Activated CD4-positive, alpha-beta T cell treated with anti-CD3 and anti-CD28 coated beads, Interleukin-2, amount 50 U/mL, for 1 hour (primary cell): ENCODE results near the gene ESPL1.
"Not testable (repeated sequence)": the region's sequence is repeated elsewhere in the genome, so short reads cannot be mapped to it uniquely, and the experiment has no call there.

Experiments
- DNase-seq: peaks from one replicate; pipeline ENCODE4 v3.0.0-alpha.2; 2020

ESPL1 gene

DNA sequence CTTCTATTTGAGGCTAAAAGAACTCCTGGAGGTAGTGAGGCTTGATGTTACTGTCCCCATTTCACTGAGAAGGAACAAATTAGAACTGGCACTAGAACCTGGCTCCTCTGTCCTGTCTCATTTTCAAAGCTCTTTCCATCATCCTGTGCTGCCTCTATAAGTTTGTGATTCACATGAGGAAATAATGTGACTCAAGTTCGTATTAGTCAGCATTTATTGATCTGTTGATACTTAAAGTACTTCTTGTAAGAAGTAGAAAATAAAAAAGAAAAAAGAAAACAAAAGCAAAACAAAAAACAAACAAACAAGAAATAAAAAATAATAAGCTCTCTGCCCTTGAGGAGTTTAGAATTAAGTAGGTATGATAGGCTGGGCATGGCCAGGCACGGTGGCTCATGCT lies 2.3 kb upstream of the ESPL1 start:
- no peak for DNase-seq

DNA sequence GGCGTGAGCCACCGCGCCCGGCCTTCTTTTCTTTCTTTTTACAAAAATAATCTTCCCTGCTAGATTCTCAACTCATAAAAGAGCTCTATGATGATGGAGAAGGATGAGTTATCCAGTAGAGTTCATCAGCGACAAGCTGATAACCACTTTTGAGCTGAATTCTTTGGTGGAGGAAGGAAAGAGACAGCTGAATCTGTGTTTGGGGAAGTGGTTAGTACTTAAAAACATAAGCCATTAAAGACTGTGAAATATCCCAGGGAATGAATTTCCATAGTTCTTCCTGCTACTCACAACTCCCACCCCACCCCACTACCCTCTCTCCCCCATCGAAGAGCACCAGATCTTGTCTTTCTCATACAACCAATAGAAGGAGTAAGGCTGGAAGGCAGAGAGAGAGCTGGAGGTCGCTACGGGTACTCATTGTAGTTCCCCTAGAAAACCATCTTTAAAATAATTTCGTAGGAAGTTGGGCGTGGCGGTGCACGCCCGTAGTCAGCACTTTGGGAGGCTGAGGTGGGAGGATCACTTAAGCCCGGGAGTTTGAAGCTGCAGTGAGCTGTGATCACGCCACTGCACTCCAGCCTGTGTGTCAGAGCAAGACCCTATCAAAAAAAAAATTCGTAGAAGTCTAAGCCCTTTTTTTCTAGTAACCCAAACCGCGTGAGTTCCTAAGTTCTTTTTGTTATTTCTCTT lies 647 bp upstream of the ESPL1 start:
- no peak for DNase-seq

DNA sequence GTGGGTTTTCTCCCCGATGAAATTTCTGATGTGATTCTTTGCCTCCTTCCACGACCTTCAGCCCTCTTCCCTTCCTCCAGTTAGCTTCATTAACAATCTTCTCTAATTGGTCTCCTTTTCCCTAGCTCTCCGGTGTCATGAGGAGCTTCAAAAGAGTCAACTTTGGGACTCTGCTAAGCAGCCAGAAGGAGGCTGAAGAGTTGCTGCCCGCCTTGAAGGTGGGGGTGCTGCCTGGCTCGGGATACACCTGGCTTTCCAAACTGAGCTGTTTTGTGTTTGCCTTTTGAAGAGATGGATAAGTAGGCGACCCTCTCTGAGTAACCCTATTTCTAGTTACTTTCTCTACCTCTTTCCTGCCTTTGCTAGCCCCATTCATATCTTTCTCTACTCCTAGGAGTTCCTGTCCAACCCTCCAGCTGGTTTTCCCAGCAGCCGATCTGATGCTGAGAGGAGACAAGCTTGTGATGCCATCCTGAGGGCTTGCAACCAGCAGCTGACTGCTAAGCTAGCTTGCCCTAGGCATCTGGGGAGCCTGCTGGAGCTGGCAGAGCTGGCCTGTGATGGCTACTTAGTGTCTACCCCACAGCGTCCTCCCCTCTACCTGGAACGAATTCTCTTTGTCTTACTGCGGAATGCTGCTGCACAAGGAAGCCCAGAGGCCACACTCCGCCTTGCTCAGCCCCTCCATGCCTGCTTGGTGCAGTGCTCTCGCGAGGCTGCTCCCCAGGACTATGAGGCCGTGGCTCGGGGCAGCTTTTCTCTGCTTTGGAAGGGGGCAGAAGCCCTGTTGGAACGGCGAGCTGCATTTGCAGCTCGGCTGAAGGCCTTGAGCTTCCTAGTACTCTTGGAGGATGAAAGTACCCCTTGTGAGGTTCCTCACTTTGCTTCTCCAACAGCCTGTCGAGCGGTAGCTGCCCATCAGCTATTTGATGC lies 797 bp downstream of the ESPL1 start:
- no peak for DNase-seq

DNA sequence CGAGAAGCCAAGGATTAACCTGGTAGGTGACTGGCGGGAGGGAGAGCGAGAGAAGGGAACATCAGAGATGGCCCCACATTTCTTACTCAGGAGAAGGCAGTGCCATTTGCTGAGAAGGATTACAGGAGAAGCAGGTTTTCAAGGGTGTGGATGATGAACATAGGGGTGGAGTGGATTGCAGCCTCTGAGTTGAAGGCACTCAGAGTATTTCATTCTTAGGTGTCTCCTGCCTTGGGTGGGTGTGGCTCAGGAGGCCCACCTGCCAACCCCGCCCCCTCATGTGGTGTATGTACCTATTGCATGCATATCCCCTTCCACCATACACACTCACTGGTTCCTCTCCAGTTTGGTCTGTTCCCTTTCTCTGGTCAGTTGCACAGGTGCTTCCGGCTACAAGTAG lies 6.3 kb downstream of the ESPL1 start:
- DNase-seq: no peak

DNA sequence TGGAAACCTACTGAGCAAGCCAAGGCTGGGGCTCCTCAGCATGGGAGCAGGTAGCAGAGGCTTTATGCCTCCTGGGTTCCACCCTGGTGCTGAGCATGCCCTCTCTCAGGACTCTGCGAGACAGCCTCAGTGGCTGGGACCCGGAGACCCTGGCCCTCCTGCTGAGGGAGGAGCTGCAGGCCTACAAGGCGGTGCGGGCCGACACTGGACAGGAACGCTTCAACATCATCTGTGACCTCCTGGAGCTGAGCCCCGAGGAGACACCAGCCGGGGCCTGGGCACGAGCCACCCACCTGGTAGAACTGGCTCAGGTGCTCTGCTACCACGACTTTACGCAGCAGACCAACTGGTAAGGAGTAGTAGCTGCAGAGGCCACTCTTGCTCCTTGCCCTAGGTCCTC lies 8.4 kb downstream of the ESPL1 start:
- no peak for DNase-seq

DNA sequence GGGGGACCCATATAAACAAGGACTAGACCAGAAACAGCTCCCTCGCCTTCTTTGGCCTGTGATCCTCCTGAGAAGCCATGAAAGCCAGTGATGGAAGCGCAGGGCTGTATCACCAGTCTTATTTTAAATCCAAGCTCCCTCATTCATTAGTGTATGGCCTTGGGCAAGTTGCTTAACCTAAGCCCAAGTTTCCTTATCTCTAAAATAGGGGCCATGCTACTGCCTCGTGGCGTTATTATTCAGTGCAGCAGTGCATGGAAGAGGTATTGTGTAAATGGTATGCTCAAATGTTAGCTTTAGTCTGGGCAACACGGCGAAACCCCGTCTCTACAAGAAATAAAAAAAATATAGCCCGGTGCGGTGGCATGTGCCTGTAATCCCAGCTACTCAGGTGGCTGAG lies 9.9 kb downstream of the ESPL1 start:
- DNase-seq: no peak

DNA sequence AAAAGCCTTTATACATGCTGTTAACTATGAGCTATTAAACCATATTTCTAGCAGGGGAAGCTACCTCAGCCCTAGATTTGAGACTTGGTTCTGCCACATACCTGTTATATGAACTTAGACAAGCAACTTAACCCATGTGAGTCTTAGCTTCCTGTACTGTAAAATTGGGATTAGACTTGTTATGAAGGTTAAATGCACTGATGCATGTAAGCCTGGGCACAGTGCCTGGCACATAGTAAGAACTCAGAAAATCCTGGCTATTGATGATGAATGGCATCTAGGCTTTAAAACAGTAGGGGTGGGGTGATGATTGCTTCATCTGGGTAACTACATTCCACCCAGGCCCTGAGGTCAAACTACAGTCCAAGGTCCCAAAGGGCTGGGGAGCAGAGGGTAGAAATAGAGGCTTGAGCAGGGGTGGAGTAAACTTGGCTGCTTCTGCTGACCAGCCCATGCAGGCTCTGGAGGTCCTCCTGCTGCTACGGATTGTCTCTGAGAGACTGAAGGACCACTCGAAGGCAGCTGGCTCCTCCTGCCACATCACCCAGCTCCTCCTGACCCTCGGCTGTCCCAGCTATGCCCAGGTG lies 11.3 kb downstream of the ESPL1 start:
- no peak for DNase-seq

DNA sequence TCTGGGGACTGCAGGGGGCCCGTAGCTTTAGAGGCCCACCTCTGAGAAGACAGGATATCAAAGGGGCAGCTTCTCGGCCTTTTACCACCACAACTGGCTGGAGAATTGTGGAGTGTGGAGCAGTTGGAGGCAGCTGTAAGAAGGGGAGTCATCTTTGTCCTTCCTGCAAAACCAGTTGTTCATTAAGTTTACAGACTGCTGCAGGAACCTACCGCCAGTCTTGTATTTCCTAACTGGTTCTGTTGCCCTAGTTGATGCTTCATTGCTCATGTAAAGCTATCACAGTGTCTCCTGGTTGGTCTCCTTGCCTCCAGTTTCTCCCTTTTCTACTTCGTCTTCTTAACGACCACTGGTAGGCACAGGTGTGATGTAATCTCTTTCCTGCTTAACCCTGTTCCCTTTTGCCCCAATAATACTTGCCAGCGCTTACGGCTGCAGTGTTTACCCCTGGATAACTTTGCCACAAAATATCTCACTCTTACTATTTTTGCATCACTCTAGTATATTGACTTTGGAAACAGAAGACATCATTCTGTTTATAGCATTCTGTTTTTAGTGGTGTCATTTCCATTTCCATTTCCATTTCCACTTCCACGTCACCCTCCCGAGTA lies 11.9 kb downstream of the ESPL1 start:
- DNase-seq: no peak

DNA sequence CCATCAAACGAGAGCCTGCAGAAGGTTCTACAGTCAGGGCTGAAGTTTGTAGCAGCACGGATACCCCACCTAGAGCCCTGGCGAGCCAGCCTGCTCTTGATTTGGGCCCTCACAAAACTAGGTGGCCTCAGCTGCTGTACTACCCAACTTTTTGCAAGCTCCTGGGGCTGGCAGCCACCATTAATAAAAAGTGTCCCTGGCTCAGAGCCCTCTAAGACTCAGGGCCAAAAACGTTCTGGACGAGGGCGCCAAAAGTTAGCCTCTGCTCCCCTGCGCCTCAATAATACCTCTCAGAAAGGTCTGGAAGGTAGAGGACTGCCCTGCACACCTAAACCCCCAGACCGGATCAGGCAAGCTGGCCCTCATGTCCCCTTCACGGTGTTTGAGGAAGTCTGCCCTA lies 18.3 kb downstream of the ESPL1 start:
- no peak for DNase-seq

DNA sequence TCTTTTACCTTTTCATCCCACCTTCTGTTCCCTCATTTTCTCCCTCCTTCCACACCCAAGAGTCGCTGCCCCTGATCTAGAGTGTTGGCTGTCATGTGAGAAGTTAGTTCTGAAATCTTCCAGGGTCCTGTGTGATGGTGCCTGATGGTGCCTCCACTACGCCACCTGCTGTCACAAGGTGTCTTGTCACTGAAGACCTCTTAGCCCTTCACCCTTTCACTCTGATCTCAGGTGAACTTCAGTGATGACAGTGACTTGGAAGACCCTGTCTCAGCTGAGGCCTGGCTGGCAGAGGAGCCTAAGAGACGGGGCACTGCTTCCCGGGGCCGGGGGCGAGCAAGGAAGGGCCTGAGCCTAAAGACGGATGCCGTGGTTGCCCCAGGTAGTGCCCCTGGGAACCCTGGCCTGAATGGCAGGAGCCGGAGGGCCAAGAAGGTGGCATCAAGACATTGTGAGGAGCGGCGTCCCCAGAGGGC lies 19.7 kb downstream of the ESPL1 start:
- peak; percentile 72 for DNase-seq

DNA sequence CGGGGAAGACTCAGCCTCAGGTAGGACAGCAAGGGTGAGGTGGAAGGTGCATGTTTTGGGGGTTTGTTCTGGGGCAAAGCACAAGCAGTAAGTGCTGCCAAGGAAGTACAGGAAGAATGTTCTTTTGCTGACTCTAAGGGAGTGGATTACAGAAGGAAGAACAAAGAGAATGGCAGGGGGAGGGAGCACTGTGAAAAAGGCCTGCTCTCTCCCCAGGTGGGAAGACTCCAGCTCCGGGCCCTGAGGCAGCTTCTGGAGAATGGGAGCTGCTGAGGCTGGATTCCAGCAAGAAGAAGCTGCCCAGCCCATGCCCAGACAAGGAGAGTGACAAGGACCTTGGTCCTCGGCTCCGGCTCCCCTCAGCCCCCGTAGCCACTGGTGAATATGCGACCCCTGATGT lies 20.2 kb downstream of the ESPL1 start:
- no peak for DNase-seq

DNA sequence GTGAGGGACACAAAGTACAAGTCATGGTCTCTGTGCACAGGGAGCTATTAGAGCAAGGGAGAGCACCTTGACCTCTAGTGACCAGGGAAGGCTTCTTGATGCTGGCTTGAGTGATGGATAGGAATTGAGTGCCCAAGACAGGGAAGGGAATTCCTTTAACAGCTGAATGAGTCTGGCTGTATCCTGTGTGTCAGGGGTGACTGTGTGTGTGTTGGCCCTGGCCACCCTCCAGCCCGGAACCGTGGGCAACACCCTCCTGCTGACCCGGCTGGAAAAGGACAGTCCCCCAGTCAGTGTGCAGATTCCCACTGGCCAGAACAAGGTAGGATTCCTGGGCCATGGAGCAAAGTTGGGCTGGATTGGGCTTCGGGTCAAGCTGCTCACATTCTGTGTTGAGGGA lies 21.8 kb downstream of the ESPL1 start:
- DNase-seq: no peak

DNA sequence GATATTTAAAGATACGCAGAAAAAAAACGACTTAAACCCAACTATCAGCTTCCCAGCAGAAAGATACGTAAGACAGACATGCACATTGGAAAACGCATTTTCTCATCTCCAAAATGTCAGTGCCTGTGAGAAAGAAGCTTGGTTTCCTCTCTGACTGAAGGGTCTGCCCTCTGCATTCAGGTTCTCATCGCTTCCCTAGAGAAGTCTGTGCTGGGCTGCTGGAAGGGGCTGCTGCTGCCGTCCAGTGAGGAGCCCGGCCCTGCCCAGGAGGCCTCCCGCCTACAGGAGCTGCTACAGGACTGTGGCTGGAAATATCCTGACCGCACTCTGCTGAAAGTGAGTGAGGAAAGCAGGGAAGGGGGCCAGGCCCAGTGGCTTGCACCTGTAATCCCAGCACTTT lies 22.6 kb downstream of the ESPL1 start:
- no peak for DNase-seq

DNA sequence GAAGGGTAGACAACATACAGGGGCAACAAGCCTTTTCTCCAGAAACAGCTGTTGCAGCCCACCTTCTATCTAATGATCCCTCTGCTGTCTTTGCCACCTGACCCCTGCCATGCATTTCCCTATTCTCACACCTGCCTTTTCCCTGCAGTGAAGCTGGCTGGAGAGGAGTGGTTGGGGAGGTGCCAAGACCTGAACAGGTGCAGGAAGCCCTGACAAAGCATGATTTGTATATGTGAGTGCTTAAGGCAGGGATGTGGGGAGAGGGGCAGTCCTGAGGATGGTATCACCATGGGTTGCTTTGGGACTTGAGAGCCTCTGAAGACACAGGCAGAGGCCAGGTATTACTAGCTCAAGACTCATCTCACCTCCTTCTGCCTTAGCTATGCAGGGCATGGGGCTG lies 24.3 kb downstream of the ESPL1 start:
- DNase-seq: no peak

DNA sequence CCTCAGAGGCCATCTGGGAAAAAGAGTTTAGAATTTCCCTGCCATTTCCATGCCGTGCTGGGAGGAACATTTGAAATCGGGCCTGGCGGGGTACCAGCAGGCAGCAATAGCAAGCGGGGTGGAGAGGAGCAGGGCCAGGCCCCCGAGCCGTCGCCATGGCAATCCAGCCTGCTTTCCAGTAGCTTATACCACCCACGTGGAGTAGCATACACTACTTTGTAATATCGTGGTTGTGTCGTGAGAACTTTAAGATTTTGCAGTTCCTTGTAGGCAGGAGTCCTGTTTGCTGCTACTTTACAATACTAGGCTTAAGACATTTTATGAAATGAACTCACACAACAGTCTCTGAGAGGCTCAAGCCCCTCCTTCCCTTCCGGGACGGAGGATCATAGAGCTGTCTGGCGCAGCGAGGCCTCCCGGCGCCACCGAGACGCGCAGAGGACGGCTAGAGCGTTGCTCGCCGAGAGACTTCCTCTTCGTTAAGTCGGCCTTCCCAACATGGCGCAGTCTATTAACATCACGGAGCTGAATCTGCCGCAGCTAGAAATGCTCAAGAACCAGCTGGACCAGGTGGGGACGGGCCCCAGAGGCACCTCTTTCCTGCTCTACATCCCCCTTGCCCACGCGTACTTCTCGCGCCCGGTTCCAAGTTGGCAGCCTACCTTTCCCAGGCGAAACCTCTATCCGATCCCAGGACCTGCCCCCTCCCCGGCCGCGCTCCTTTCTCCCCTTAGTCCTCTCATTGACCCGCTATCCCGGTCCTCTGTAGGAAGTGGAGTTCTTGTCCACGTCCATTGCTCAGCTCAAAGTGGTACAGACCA lies 27.2 kb downstream of the ESPL1 start, which contains the start of gene PFDN5:
PFDN5 (plus strand) TSS at position 473 of the 821 bp plus-strand sequence; CDS start at position 499, 26 bp downstream.
- DNase-seq: peak; percentile 83

DNA sequence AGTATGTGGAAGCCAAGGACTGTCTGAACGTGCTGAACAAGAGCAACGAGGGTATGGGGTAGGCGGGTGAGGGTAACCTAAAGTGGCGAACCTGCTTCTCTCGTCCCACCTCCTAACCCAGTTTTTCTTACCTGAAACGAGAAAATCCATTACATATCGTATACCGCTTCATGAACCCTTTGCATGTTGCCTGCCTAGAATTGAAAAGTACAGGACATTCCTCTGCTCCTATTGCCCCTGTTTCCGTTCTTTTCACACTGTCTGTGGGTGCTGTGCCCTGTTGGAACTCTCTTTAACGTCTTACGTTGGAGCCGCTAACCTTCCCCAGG lies 27.8 kb downstream of the ESPL1 start:
- no peak for DNase-seq

DNA sequence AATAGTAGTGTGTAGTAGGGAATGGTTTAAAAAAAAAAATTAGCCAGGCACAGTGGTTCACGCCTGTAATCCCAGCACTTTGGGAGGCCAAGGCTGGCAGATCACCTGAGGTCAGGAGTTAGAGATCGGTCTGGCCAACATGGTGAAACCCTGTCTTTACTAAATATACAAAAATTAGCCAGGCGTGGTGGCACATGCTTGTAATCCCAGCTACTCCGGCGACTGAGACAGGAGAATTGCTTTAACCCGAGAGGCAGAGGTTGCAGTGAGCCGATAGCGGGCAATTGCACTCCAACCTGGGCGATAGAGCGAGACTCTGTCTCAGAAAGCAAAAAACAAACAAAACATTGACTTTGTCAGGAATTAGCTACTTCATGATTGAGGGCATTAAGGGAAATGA lies 29.0 kb downstream of the ESPL1 start:
- DNase-seq: not testable (repeated sequence)

DNA sequence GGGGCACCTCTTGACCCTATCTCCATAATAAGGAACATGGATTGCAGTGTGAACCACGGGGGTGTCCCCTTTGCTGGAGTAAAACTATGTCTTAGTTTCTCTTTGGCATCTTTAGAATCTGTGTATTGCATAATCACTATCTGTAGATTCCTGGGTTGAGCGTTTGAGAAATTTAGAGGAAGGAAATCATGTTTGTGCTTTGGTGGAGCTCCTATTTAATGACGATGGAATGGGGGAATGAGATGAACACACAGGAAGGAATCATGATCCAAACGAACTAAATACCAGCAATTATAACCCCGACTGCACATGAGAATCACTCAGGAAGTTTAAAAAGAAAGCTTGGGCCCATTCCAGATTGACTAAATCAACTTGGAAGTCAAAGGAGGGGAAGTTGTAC lies 30.1 kb downstream of the ESPL1 start:
- no peak for DNase-seq

DNA sequence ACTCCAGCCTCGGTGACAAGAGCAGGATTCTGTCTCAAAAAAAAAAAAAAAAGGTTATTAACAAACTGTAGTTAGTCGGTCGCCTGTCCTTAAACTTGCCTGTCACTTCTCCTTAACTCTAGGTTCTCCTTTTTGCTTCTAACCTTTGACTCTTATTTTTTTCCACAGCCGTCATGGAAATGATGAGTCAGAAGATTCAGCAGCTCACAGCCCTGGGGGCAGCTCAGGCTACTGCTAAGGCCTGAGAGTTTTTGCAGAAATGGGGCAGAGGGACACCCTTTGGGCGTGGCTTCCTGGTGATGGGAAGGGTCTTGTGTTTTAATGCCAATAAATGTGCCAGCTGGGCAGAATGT lies 31.0 kb downstream of the ESPL1 start:
- DNase-seq: peak; percentile 18

DNA sequence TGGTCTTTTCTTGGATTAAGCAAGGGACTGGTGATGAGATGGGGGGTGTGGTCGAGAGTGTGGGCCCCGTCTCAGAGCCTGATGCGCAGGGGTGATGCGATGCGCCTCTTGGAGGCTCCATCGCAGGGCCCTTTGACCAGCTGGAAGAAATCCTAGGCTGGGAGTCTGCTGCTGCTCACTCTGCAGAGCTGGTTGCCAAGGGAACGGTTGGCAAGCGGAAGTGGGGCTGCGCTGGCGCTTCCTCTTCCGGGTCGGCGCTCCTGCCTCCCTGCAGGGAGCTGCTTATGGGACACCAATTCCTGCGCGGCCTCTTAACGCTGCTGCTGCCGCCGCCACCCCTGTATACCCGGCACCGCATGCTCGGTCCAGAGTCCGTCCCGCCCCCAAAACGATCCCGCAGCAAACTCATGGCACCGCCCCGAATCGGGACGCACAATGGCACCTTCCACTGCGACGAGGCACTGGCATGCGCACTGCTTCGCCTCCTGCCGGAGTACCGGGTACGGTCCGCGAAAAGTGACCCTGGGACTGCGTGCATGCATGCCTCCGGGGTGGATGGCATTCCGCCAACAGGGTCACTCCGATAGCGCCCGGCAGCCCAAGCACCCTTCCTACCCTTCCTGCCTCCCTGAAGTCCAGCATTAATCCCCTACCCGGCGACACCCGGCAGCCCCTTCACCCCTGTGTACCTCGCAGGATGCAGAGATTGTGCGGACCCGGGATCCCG lies 31.5 kb downstream of the ESPL1 start, which contains the start of gene MYG1:
MYG1 (plus strand) TSS at position 242 of the 727 bp plus-strand sequence; CDS start at position 285, 43 bp downstream.
- peak; percentile 79 for DNase-seq

DNA sequence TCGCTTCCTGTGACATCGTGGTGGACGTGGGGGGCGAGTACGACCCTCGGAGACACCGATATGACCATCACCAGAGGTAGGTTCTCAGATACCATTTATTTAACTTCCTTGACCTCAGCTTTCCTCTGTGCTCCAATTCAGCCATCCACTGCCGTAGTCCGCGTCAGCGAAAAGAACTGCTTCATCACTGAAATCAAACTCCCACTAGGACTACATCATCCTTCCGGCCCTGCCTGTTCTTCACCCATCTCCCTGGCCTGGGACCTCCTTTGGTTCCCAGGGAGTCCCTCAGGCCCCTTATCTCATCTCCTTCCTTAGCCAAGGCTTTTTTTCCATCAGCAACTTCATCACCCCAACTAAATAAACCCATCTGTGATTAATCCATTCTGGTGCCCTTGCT lies 32.1 kb downstream of the ESPL1 start:
- DNase-seq: no peak

DNA sequence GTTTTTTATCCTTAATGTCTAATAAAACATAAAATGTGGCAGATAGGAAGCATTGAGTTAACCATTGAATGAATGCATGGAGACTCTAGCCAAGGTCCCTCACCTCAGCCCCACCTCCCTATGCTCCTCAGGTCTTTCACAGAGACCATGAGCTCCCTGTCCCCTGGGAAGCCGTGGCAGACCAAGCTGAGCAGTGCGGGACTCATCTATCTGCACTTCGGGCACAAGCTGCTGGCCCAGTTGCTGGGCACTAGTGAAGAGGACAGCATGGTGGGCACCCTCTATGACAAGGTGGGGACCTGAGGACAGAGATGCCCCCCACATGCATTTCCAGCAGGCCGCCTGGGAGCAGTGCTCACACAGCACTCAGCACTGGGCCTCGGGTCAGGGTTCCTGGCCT lies 34.8 kb downstream of the ESPL1 start:
- DNase-seq: no peak
